ENCODE results near the gene SLC22A16.
"Not testable (repeated sequence)": the region's sequence is repeated elsewhere in the genome, so short reads cannot be mapped to it uniquely, and the experiment has no call there.

Gene SLC22A16

DNA sequence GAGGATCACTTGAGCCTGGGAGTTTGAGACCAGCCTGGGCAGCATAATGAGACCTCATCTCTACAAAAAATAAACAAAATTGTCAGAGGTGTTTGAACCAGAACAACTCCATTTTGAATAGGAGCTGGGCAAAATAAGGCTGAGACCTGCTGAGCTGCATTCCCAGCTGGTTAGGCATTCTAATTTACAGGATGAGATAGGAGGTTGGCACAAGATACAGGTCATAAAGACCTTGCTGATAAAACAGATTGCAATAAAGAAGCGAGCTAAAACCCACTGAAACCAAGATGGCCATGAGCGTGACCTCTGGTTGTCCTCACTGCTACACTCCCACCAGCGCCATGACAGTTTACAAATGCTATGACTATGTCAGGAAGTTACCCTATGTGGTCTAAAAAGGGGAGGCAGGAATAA, 11.6 kb upstream of the SLC22A16 start:
- H3K4me1 ChIP-seq (ENCODE audit: insufficient read depth, low read length); H3K27me3 ChIP-seq (ENCODE audit: insufficient read depth, low read length); H3K36me3 ChIP-seq (ENCODE audit: insufficient read depth, low read depth, low read length); H3K4me3 ChIP-seq (ENCODE audit: low read length); H3K27ac ChIP-seq (ENCODE audit: low read length); H3K9ac ChIP-seq (ENCODE audit: low read depth, low read length); H3K9me3 ChIP-seq (ENCODE audit: insufficient read depth, low read depth, low read length): not testable (repeated sequence)

GRCh38 chr6:110486756-110487155, 10.3 kb upstream of the SLC22A16 start:
- Histone ChIP-seq H3K4me1 (ENCODE audit: insufficient read depth, low read length) (no peaks in the 10 kb centered on the region), H3K27me3 (ENCODE audit: insufficient read depth, low read length) (no peaks in the 10 kb centered on the region), H3K36me3 (ENCODE audit: insufficient read depth, low read depth, low read length) (no peaks in the 10 kb centered on the region), H3K27ac (ENCODE audit: low read length) (no peak overlapping the region), H3K9me3 (ENCODE audit: insufficient read depth, low read depth, low read length) (no peaks in the 10 kb centered on the region), H3K9ac (ENCODE audit: low read depth, low read length) (no peak overlapping the region), H3K4me3 (ENCODE audit: low read length) (no peak overlapping the region)

GRCh38 chr6:110485491-110485890, 9.1 kb upstream of the SLC22A16 start:
- Histone ChIP-seq H3K4me3 (ENCODE audit: low read length) (no peak overlapping the region), H3K27ac (ENCODE audit: low read length) (no peak overlapping the region), H3K4me1 (ENCODE audit: insufficient read depth, low read length) (no peaks in the 10 kb centered on the region), H3K27me3 (ENCODE audit: insufficient read depth, low read length) (no peaks in the 10 kb centered on the region), H3K9ac (ENCODE audit: low read depth, low read length) (no peak overlapping the region), H3K36me3 (ENCODE audit: insufficient read depth, low read depth, low read length) (no peaks in the 10 kb centered on the region), H3K9me3 (ENCODE audit: insufficient read depth, low read depth, low read length) (no peaks in the 10 kb centered on the region)

- Histone ChIP-seq H3K27ac (ENCODE audit: low read length) (no peak overlapping the region), H3K36me3 (ENCODE audit: insufficient read depth, low read depth, low read length) (no peaks in the 10 kb centered on the region), H3K9ac (ENCODE audit: low read depth, low read length) (no peak overlapping the region)
Measured at GRCh38 chr6:110484321-110484720, 7.9 kb upstream of the SLC22A16 start.

GRCh38 chr6:110482774-110483400, 6.5 kb upstream of the SLC22A16 start:
- no peaks in the 10 kb centered on the region for H3K36me3 ChIP-seq (ENCODE audit: insufficient read depth, low read depth, low read length)
- H3K9ac ChIP-seq (ENCODE audit: low read depth, low read length): no peak overlapping the region
- H3K27me3 ChIP-seq (ENCODE audit: insufficient read depth, low read length): no peaks in the 10 kb centered on the region
- H3K4me1 ChIP-seq (ENCODE audit: insufficient read depth, low read length): no peaks in the 10 kb centered on the region
- H3K9me3 ChIP-seq (ENCODE audit: insufficient read depth, low read depth, low read length): no peaks in the 10 kb centered on the region
- no peak overlapping the region for H3K4me3 ChIP-seq (ENCODE audit: low read length)
- no peak overlapping the region for H3K27ac ChIP-seq (ENCODE audit: low read length)

More at GRCh38 chr6:110484321-110484720, 7.9 kb upstream of the SLC22A16 start:
- H3K4me3 ChIP-seq (ENCODE audit: low read length): no peak overlapping the region
- H3K4me1 ChIP-seq (ENCODE audit: insufficient read depth, low read length): no peaks in the 10 kb centered on the region
- no peaks in the 10 kb centered on the region for H3K27me3 ChIP-seq (ENCODE audit: insufficient read depth, low read length)
- no peaks in the 10 kb centered on the region for H3K9me3 ChIP-seq (ENCODE audit: insufficient read depth, low read depth, low read length)

- Histone ChIP-seq H3K27me3 (ENCODE audit: insufficient read depth, low read length) (peaks cover 11% of the 10 kb centered on the region; the same call in 1 of the 2 replicates), H3K36me3 (ENCODE audit: insufficient read depth, low read depth, low read length) (no peaks in the 10 kb centered on the region), H3K4me3 (ENCODE audit: low read length) (no peak overlapping the region), H3K4me1 (ENCODE audit: insufficient read depth, low read length) (no peaks in the 10 kb centered on the region), H3K9me3 (ENCODE audit: insufficient read depth, low read depth, low read length) (no peaks in the 10 kb centered on the region), H3K9ac (ENCODE audit: low read depth, low read length) (no peak overlapping the region), H3K27ac (ENCODE audit: low read length) (no peak overlapping the region)
Measured at GRCh38 chr6:110481081-110481480, 4.7 kb upstream of the SLC22A16 start.

DNA sequence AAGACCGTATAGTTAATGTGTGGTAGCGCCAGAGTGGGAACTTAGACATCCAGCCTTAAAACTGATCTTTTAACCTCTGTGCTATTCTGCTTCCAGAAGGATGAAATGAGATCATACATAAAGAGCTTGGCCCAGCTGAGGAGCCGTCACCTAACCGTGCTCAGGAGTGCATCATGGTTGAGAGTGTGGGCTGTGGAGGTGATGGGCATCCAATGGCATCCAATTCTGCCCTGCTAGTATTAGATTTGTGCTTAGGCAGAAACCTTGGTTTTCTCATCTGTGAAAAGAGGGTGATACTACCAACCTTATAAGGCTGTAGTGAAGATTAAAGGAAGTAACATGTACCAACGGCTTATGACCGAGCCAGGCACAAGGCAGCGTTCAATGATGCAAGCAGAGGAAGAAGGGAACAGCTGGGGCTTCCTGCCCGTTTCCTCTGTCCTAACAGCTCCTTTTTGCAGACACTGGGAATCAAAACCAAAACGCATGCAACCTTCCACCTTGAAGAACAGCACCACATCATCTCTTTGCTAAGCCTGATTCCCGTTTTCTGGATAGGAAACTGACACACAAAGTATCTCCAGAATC, 1.3 kb downstream of the SLC22A16 start:
- H3K9ac ChIP-seq (ENCODE audit: low read depth, low read length): no peak overlapping the region
- peaks cover 28% of the 10 kb centered on the region; the same call in 1 of the 2 replicates for H3K27me3 ChIP-seq (ENCODE audit: insufficient read depth, low read length)
- H3K36me3 ChIP-seq (ENCODE audit: insufficient read depth, low read depth, low read length): no peaks in the 10 kb centered on the region
- no peaks in the 10 kb centered on the region for H3K4me1 ChIP-seq (ENCODE audit: insufficient read depth, low read length)
- H3K4me3 ChIP-seq (ENCODE audit: low read length): no peak overlapping the region
- H3K9me3 ChIP-seq (ENCODE audit: insufficient read depth, low read depth, low read length): no peaks in the 10 kb centered on the region
- no peak overlapping the region for H3K27ac ChIP-seq (ENCODE audit: low read length)

GRCh38 chr6:110474500-110474899, 1.9 kb downstream of the SLC22A16 start:
- H3K4me3 ChIP-seq (ENCODE audit: low read length): no peak overlapping the region
- no peaks in the 10 kb centered on the region for H3K4me1 ChIP-seq (ENCODE audit: insufficient read depth, low read length)
- peaks cover 28% of the 10 kb centered on the region; the same call in 1 of the 2 replicates for H3K27me3 ChIP-seq (ENCODE audit: insufficient read depth, low read length)
- H3K9ac ChIP-seq (ENCODE audit: low read depth, low read length): no peak overlapping the region
- no peaks in the 10 kb centered on the region for H3K9me3 ChIP-seq (ENCODE audit: insufficient read depth, low read depth, low read length)
- H3K27ac ChIP-seq (ENCODE audit: low read length): no peak overlapping the region
- H3K36me3 ChIP-seq (ENCODE audit: insufficient read depth, low read depth, low read length): no peaks in the 10 kb centered on the region

GRCh38 chr6:110472739-110473138, 3.7 kb downstream of the SLC22A16 start:
- H3K9me3 ChIP-seq (ENCODE audit: insufficient read depth, low read depth, low read length): no peaks in the 10 kb centered on the region
- no peak overlapping the region for H3K27ac ChIP-seq (ENCODE audit: low read length)
- no peak overlapping the region for H3K9ac ChIP-seq (ENCODE audit: low read depth, low read length)
- no peak overlapping the region for H3K4me3 ChIP-seq (ENCODE audit: low read length)
- peaks cover 28% of the 10 kb centered on the region; the same call in 1 of the 2 replicates for H3K27me3 ChIP-seq (ENCODE audit: insufficient read depth, low read length)
- H3K4me1 ChIP-seq (ENCODE audit: insufficient read depth, low read length): no peaks in the 10 kb centered on the region
- H3K36me3 ChIP-seq (ENCODE audit: insufficient read depth, low read depth, low read length): no peaks in the 10 kb centered on the region

DNA sequence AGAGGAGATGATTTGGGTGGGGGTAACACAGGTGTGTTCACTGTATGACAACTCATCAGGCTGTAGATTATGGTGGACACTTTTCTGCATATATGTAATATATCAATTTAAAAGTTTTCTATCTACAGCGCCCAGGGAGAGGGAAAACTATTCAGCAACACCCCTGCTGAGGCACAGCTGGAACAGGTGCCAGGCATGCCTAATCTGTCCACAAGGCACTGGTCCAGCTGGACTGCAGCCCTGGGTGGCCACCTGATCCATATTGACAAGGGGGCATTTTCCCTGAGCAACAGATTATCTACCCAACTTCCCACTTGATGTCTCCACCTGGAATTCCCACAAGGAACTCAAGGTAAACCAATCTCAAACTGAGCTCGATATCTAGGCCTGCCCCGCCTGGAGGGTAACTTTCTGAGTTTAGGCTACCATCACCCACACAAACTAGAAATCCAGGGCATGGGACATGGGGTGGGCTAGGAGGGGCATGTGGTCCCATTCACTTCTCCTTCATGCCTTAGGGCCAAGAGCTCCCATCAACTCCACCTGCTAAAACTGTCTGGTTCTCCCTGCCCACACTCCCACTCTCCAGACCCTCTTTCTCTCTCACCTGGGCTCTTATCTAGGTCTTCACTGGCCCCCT, 4.6 kb downstream of the SLC22A16 start:
- H3K27ac ChIP-seq (ENCODE audit: low read length): no peak overlapping the region

DNA sequence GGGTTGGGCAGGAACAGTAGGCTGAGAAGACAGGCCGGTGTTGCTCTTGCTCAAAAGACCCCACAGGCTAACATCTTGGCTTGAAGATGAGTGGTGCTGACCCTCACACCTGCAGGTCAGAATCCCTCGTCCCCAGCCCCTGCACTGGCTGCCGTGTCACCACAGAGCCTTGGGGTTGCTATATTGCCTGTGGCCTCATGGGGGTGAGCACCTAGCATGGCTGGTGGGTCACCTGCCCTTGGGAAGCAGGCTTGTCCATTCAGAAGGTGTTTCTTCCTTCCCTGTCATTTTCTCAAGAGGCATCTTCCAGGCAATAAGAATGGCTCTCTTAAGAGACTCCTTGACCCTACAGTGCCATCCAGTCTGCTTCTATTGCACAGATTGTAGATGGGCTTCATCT, 7.7 kb downstream of the SLC22A16 start:
- Histone ChIP-seq H3K4me3 (ENCODE audit: low read length) (no peak overlapping the region), H3K36me3 (ENCODE audit: insufficient read depth, low read depth, low read length) (no peaks in the 10 kb centered on the region), H3K9ac (ENCODE audit: low read depth, low read length) (no peak overlapping the region), H3K9me3 (ENCODE audit: insufficient read depth, low read depth, low read length) (no peaks in the 10 kb centered on the region), H3K27me3 (ENCODE audit: insufficient read depth, low read length) (no peaks in the 10 kb centered on the region), H3K4me1 (ENCODE audit: insufficient read depth, low read length) (no peaks in the 10 kb centered on the region), H3K27ac (ENCODE audit: low read length) (no peak overlapping the region)

More for the DNA sequence above, 4.6 kb downstream of the SLC22A16 start:
- peaks cover 23% of the 10 kb centered on the region; the same call in 1 of the 2 replicates for H3K27me3 ChIP-seq (ENCODE audit: insufficient read depth, low read length)
- no peak overlapping the region for H3K4me3 ChIP-seq (ENCODE audit: low read length)
- H3K9ac ChIP-seq (ENCODE audit: low read depth, low read length): no peak overlapping the region
- H3K4me1 ChIP-seq (ENCODE audit: insufficient read depth, low read length): no peaks in the 10 kb centered on the region
- no peaks in the 10 kb centered on the region for H3K36me3 ChIP-seq (ENCODE audit: insufficient read depth, low read depth, low read length)
- H3K9me3 ChIP-seq (ENCODE audit: insufficient read depth, low read depth, low read length): no peaks in the 10 kb centered on the region

- Histone ChIP-seq H3K9ac (ENCODE audit: low read depth, low read length) (no peak overlapping the region), H3K36me3 (ENCODE audit: insufficient read depth, low read depth, low read length) (no peaks in the 10 kb centered on the region), H3K9me3 (ENCODE audit: insufficient read depth, low read depth, low read length) (no peaks in the 10 kb centered on the region), H3K4me3 (ENCODE audit: low read length) (no peak overlapping the region), H3K4me1 (ENCODE audit: insufficient read depth, low read length) (no peaks in the 10 kb centered on the region), H3K27me3 (ENCODE audit: insufficient read depth, low read length) (no peaks in the 10 kb centered on the region), H3K27ac (ENCODE audit: low read length) (no peak overlapping the region)
Measured at GRCh38 chr6:110467566-110468140, 8.8 kb downstream of the SLC22A16 start.

Measured in iPS-20b (cell line).